Right kidney (tissue), 9 donors: Measurements from ENCODE around the gene DDX3Y.

Source experiments
- DNase-seq: peaks from one replicate; pipeline ENCODE4 v3.0.0-alpha.2; 2016
- long read RNA-seq, 8 donors: transcript quantifications; one replicate each; lab custom pipeline, GENCODE V29; 2026

DDX3Y gene
- long read RNA-seq, donor 1, result 0 reads
- long read RNA-seq, donor 2, full-length matches to known transcripts, result 6 of 14 reads
- long read RNA-seq, donor 2, partial matches to known transcripts, result 8 of 14 reads
- long read RNA-seq, donor 2, other reads (novel, unspliced or antisense), result 0 of 14 reads
- long read RNA-seq, donor 3, result 0 reads
- long read RNA-seq, donor 4, full-length matches to known transcripts, result 3 of 11 reads
- long read RNA-seq, donor 4, partial matches to known transcripts, result 8 of 11 reads
- long read RNA-seq, donor 4, other reads (novel, unspliced or antisense), result 0 of 11 reads
- long read RNA-seq, donor 5, full-length matches to known transcripts, result 7 of 7 reads
- long read RNA-seq, donor 5, partial matches to known transcripts, result 0 of 7 reads
- long read RNA-seq, donor 5, other reads (novel, unspliced or antisense), result 0 of 7 reads
- long read RNA-seq, donor 6, result 0 reads
- long read RNA-seq, donor 7, result 0 reads
- long read RNA-seq, donor 8, result 0 reads

DNA sequence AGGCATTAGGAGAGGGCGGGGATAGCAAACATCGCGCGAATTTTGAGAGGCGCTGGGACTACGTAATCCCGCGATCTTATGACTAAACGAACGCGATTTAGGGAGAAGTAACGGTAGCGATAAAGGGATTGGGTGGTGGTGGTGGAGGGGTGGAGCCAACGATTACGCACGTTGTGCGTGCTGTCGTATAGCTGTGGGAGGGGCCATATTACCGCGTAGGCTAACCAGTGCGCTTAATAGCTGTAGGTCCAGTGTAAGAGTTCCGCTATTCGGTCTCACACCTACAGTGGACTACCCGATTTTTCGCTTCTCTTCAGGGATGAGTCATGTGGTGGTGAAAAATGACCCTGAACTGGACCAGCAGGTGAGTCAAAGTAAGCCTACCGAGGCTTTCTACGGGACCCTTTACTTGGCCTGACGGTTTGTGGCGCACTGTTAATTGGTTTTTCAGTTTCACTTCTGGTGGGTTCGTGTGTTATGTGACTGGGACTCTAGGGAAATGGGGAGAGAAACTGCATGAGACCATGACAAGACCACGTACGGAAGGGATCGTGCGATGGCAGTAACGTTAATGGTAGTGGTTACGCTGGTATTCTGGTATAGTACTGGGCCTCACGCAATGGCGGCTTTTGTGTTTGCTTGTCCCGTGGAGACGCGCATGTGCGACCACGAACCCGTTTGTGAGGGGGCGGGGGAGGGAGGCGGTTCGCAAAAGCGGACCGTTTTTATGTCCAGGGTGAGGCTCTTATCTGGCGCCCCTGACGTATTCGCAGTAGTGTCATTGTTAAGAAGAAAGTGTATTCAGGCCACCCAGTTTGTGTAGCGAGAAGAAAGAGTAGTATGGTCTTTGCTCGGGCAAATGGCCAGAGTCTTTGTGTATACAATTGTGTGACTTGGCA is at the start of gene DDX3Y:
Gene DDX3Y, plus strand, starts transcription at position 251 of the 899 bp plus-strand sequence. Its CDS starts 69 bp downstream, at position 320.
- peak; percentile 70 for DNase-seq

DNA sequence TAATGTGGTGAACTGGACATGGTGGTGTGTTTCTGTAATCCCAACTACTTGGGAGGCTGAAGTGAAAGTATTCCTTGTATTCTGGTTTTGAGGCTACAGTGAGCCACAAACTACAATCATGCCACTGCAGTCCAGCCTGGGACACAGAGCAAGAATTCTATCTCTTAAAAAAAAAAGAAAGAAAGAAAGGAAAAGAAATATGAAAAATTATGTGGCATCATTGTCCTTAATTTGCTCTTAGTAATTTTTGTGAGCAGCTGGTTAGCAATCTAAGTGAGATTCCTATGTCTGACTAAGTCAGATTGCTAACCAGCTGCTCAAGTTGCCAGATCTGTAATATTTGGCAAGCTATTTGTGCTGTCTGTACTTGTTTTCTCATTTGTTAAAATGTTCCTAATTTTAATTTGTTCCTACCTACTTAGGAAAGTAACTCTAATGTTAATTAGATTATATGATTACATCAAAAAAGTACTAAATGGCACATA is 48.8 kb upstream of the DDX3Y start:
- DNase-seq, result no peak

DNA sequence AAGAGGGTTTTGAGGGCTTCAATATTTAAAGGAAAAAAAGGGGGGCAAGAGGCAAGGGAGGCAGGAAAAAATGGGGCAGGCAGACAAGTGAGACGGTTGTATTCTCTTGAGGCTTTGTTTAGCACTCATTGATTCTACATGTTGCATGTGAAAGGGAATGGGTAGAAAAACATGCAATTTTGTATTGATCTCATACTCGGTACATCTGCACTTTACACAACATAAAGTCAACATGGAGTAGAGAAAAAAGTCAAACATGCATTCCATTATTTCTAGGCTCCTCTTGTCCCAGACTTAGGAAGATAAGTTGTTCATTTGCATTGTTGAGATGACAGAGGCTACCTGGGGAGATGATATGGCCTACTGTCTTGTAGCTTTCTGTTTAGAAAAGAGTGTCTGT is 36.7 kb upstream of the DDX3Y start:
- DNase-seq, result no peak

DNA sequence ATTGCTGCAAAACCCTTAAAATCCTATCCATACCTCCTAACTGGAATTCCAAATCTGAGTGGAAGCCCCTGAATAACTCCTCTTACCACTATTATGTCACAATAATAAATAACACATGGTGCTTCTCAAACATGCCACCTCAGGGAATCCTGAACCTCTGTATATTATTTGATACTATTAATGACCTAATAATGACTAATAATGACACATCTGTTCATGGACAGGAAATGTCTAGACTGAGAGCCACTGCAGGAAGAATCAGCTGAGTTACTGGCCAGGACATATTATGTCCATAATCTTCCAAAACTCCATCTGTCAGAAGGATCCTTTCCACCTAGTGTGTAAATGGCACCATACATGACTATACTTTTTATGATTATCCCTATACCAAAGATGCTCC is 7.7 kb upstream of the DDX3Y start:
- no peak for DNase-seq

DNA sequence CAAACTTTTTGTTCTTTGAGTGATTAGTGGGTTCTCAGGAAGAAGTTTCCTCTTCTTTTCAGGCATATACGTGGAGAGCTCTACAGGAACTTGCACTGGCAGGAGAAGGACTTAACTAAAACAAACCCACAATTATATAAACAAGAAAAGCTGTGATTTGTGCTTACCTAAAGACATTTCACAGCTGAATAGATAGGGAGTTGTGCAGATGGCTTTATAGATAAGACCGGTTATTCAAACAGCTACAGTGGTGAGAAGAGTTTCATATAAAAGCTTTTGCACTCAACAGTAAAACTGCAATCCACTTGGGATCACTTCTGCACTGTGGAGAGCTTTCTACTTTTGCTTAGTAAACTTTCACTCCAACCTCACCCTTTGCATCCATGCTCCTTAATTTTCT is 6.1 kb upstream of the DDX3Y start:
- no peak for DNase-seq

DNA sequence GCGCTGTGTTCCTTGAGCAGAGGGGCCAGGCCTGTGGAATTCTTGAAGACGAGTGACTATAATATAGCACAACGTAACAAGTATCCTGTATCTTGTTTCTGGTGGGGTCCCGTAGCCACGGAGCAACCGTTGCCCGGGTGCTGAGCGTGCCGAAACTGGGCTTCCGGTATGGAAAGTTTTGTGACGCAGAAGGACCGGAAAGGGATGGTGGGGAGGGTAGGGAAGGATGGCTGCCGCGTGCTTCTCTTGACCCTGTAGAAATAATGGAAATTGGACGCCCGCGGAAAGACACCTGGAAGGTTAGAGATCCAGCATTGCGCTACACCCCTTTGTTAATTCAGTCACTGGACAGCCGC is 827 bp downstream of the DDX3Y start:
- DNase-seq, result peak; percentile 69

DNA sequence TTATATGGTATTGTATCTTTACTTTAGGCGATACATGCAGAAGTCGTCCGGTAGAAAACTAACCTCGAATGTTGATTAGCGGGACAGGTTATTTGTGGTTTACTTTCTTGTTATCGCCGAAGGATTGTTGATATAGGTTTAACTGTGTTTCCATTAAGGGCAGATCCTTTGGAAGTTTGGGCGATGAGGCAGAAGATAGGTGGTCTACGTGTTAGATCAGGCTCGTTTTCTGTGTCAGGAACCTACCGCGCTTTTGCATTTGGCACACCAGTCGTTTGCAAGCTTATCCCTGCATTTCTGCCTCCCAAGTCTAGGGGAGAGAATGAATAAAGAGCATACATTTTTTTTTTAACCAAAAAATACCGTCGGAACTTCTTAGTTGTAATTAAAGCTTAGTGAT is 1.2 kb downstream of the DDX3Y start:
- no peak for DNase-seq

DNA sequence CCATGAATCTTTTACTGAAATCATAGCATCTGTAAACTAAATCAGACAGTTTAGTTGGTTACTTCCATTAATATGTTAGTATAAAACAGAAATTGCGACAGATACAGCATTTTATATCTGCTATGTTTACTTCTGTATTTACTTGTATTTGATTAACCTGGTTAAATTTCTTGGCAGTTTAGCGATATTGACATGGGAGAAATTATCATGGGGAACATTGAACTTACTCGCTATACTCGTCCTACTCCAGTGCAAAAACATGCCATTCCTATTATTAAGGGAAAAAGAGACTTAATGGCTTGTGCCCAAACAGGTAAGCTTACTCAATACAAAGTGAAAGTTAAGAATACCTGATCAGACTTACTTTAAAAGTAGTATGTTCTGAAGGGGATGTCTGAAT is 8.9 kb downstream of the DDX3Y start:
- DNase-seq, result no peak

DNA sequence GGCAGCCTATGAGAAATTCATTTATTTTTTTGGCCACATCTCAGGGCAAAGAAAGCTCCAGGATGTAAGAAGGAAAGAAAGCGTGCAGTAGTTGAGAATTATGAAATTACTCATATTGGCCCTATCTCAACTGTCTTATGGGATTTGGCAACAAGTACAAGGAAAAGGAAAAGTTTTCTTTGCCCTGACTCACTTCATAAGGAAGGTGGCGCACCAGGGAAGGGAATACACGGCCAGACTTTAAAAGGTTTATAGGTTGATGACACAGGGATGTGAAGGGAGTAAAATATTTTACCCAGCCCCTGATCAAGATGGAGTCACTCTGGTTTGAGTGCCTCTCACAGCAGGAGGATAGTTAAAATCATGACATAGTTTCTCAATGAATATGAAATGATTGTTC is 23.4 kb downstream of the DDX3Y start:
- DNase-seq, result no peak

DNA sequence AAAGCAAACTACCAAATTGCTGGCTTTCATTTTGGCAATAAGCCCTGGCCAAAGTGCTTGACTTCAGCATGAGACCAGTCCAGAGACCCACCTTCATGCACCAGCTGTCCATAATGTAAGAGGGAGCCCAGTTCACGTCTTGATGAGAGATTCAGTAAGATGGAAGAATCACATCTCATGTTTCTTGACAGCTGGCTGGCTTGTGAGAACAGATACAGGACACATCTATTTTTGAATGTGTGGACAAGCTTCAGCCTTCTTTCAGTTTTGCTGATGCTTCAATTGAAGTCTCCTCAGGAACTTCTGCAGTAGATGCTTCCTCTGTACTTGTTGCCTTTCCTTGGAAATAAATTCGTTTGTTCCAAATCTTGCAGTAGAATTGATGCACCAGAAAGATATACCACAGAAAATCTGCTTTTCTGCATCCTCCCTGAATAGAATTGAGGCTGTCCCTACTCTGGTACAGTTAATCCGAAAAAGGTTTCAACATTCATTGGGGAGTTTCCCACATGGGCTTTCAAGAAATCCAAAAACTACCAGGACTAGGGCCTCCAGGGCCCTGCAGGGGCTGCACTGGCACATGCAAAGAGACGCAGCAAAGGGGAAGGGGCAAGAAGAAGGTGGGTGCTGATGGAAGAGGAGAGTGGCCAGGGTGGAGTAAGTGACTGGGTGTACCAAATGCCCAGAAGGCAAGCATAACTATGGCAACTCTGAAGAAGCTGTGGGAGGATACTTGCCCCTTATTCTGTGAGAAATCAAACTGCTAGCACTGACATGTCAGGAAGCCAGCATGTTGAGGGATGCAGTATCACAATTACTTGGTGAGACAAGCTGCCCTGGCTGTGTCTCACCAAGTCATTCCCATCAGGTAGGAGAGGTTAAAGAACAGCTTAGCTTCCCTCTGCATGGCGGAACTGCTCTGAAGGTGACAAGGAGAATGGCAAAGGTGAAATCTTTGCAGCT is 37.3 kb downstream of the DDX3Y start:
- DNase-seq, result no peak
